ENCODE results near the gene HSD3B2. TPM values are rescaled to one million over a fixed set of nuclear protein-coding genes. Genes with fewer than 3 reads are reported as not detected.

The HSD3B2 gene
- total and polyA plus RNA-seq, 2 donors (not counting 3 experiments of a cell fraction or from before 2014, with no cell fraction given): not detected

DNA sequence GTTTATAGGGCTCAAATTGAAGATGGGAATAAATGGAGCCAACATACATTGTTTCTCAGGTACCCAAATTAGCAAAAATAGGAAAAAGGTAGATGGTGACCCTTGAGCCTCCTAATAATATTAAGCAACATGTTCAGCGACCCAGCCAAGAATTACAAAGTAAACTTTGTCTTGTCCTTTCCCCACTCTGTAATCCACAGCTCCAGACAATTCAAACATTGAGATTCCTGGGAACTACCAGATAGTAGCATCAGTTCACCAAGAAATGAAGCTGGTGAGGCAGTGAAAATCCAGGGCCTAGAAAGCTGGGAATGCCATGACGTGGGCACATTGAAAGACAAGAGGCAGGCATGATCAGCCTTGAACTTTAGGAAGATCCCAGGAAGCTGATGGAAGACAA lies 34.6 kb upstream of the HSD3B2 start:
- DNase-seq (ENCODE audit: low read depth, low spot score): no peak
- H3K27ac ChIP-seq (ENCODE audit: insufficient read depth, low read depth, low read length): no peak overlapping the region
- no peak overlapping the region for H3K9ac ChIP-seq (replicated peaks; ENCODE audit: extremely low read depth, insufficient read depth, low read length)
- FAIRE-seq: no peak
- TF ChIP-seq EZH2 (IDR thresholded peaks at IDR 0.05; ENCODE audit: borderline replicate concordance, low read depth, low read length, severe bottlenecking) (no peak), MAX (IDR thresholded peaks at IDR 0.05; ENCODE audit: insufficient read depth, insufficient read length) (no peak), FOS (IDR thresholded peaks at IDR 0.05; ENCODE audit: borderline replicate concordance, insufficient read depth, low read length) (no peak), JUN (IDR thresholded peaks at IDR 0.05; ENCODE audit: borderline replicate concordance, insufficient read depth, insufficient read length, low read depth) (no peak), POLR2AphosphoS5 (IDR thresholded peaks at IDR 0.05; ENCODE audit: insufficient read depth, low read depth, low read length) (no peak), MYC (IDR thresholded peaks at IDR 0.05; ENCODE audit: low read depth, low read length) (no peak)
- TF ChIP-seq, protein P1, sequence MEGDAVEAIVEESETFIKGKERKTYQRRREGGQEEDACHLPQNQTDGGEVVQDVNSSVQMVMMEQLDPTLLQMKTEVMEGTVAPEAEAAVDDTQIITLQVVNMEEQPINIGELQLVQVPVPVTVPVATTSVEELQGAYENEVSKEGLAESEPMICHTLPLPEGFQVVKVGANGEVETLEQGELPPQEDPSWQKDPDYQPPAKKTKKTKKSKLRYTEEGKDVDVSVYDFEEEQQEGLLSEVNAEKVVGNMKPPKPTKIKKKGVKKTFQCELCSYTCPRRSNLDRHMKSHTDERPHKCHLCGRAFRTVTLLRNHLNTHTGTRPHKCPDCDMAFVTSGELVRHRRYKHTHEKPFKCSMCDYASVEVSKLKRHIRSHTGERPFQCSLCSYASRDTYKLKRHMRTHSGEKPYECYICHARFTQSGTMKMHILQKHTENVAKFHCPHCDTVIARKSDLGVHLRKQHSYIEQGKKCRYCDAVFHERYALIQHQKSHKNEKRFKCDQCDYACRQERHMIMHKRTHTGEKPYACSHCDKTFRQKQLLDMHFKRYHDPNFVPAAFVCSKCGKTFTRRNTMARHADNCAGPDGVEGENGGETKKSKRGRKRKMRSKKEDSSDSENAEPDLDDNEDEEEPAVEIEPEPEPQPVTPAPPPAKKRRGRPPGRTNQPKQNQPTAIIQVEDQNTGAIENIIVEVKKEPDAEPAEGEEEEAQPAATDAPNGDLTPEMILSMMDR (IDR thresholded peaks at IDR 0.05; ENCODE audit: extremely low read depth in 1 of 2, insufficient read depth in 1 of 2, low read depth in 1 of 2, low read length in 2 of 2): no peak
- H4K20me1 ChIP-seq (replicated peaks; ENCODE audit: control insufficient read depth, extremely low read depth, insufficient read depth, low read length): no peaks in the 10 kb centered on the region
- no peak overlapping the region for H2AFZ ChIP-seq (ENCODE audit: low read depth, low read length)
- POLR2A ChIA-PET: no interaction called here
- intact Hi-C loops (cut with micrococcal nuclease) (no loop called here), dilution Hi-C loops (cut with MboI; ENCODE audit: extremely low pct_ligation_motif_present, low sequenced_read_pairs) (no loop called here)
- BruUV-seq (replicated peaks): no TSS peak
- no peak overlapping the region for H3K4me2 ChIP-seq (ENCODE audit: insufficient read depth, low read length)
- no peaks in the 10 kb centered on the region for H3K36me3 ChIP-seq (ENCODE audit: control insufficient read depth in 2 of 2, extremely low read depth in 1 of 2, insufficient read depth in 2 of 2, low read length in 2 of 2)
- no peaks in the 10 kb centered on the region for H3K9me1 ChIP-seq (replicated peaks; ENCODE audit: control insufficient read depth, extremely low read depth, insufficient read depth, low read length)
- no peaks in the 10 kb centered on the region for H3K79me2 ChIP-seq (ENCODE audit: control insufficient read depth, insufficient read depth, low read length)
- H3K9me3 ChIP-seq (replicated peaks; ENCODE audit: control insufficient read depth, insufficient read depth, low read length): no peaks in the 10 kb centered on the region
- no peaks in the 10 kb centered on the region for H3K4me1 ChIP-seq (ENCODE audit: control insufficient read depth, extremely low read depth, insufficient read depth, low read length)
- H3K4me3 ChIP-seq (replicated peaks in 1 of 3; ENCODE audit: insufficient read depth in 1 of 3, low read depth in 1 of 3, low read length in 3 of 3): no peak overlapping the region
- H3K27me3 ChIP-seq (ENCODE audit: control insufficient read depth in 2 of 2, insufficient read depth in 2 of 2, low read length in 2 of 2): no peaks in the 10 kb centered on the region
- CTCF ChIA-PET: interaction anchor here (0.8 to 1.0 kb wide), 2 partner anchors 9 to 105 kb away, joined by 3 read pairs; no protein-coding TSS in a partner anchor

All from endothelial cell of umbilical vein (primary cell).